ENCODE measurements around the gene STK24. TPM values are rescaled to one million over a fixed set of nuclear protein-coding genes. Genes with fewer than 3 reads are reported as not detected.
"Not testable (repeated sequence)": the region's sequence is repeated elsewhere in the genome, so short reads cannot be mapped to it uniquely, and the experiment has no call there.

The STK24 gene
- polyA plus RNA-seq, 1 experiment, result 44.0 TPM

- H3K27ac ChIP-seq (ENCODE audit: low read depth, low read length), result no peak overlapping the region
- CTCF ChIA-PET, result no interaction called here
- no peaks in the 10 kb centered on the region for H3K27me3 ChIP-seq (ENCODE audit: control insufficient read depth, insufficient read depth, low read length)
- no peak overlapping the region for H3K4me3 ChIP-seq (ENCODE audit: low read depth, low read length)
- peaks cover 8% of the 10 kb centered on the region; the same call in 1 of the 2 replicates for H3K9me3 ChIP-seq (ENCODE audit: control insufficient read depth, insufficient read depth, low read length)
- no peak for TF ChIP-seq CTCF (IDR thresholded peaks at IDR 0.05; ENCODE audit: low read depth, low read length)
- POLR2A ChIA-PET, result no interaction called here
- DNase-seq (ENCODE audit: low read depth, low spot score), result no peak
Measured at GRCh38 chr13:98413796-98414195, 163.1 kb downstream of the STK24 start.

- H3K27ac ChIP-seq (ENCODE audit: low read depth, low read length); POLR2A ChIA-PET; CTCF ChIA-PET; H3K4me3 ChIP-seq (ENCODE audit: low read depth, low read length); H3K9me3 ChIP-seq (ENCODE audit: control insufficient read depth, insufficient read depth, low read length); DNase-seq (ENCODE audit: low read depth, low spot score); H3K27me3 ChIP-seq (ENCODE audit: control insufficient read depth, insufficient read depth, low read length): not testable (repeated sequence)
Measured at GRCh38 chr13:98413278-98413677, 163.6 kb downstream of the STK24 start.

GRCh38 chr13:98411617-98412265 is 165.2 kb downstream of the STK24 start:
- H3K27me3 ChIP-seq (ENCODE audit: control insufficient read depth, insufficient read depth, low read length), result no peaks in the 10 kb centered on the region
- CTCF ChIA-PET, result no interaction called here
- POLR2A ChIA-PET, result no interaction called here
- no peak for DNase-seq (ENCODE audit: low read depth, low spot score)
- peaks cover 4% of the 10 kb centered on the region; the same call in 1 of the 2 replicates for H3K9me3 ChIP-seq (ENCODE audit: control insufficient read depth, insufficient read depth, low read length)
- TF ChIP-seq CTCF (IDR thresholded peaks at IDR 0.05; ENCODE audit: low read depth, low read length), result no peak
- no peak overlapping the region for H3K4me3 ChIP-seq (ENCODE audit: low read depth, low read length)
- H3K27ac ChIP-seq (ENCODE audit: low read depth, low read length), result no peak overlapping the region

- CTCF ChIA-PET, result no interaction called here
- no peak overlapping the region for H3K4me3 ChIP-seq (ENCODE audit: low read depth, low read length)
- no peaks in the 10 kb centered on the region for H3K27me3 ChIP-seq (ENCODE audit: control insufficient read depth, insufficient read depth, low read length)
- H3K27ac ChIP-seq (ENCODE audit: low read depth, low read length), result no peak overlapping the region
- POLR2A ChIA-PET, result no interaction called here
- no peak for DNase-seq (ENCODE audit: low read depth, low spot score)
- TF ChIP-seq CTCF (IDR thresholded peaks at IDR 0.05; ENCODE audit: low read depth, low read length), result no peak
- H3K9me3 ChIP-seq (ENCODE audit: control insufficient read depth, insufficient read depth, low read length), result no peaks in the 10 kb centered on the region
Measured at GRCh38 chr13:98411013-98411412, 165.9 kb downstream of the STK24 start.

GRCh38 chr13:98410612-98411011 is 166.3 kb downstream of the STK24 start:
- Histone ChIP-seq H3K27me3 (ENCODE audit: control insufficient read depth, insufficient read depth, low read length) (no peaks in the 10 kb centered on the region), H3K4me3 (ENCODE audit: low read depth, low read length) (no peak overlapping the region), H3K9me3 (ENCODE audit: control insufficient read depth, insufficient read depth, low read length) (no peaks in the 10 kb centered on the region), H3K27ac (ENCODE audit: low read depth, low read length) (no peak overlapping the region)
- CTCF ChIA-PET, result no interaction called here
- no peak for TF ChIP-seq CTCF (IDR thresholded peaks at IDR 0.05; ENCODE audit: low read depth, low read length)
- POLR2A ChIA-PET, result no interaction called here
- no peak for DNase-seq (ENCODE audit: low read depth, low spot score)

Data from AG04450 (cell line).